ENCODE measurements around the gene SPIN2A. TPM values are rescaled to one million over a fixed set of nuclear protein-coding genes. Genes with fewer than 3 reads are reported as not detected.
"Not testable (repeated sequence)": the region's sequence is repeated elsewhere in the genome, so short reads cannot be mapped to it uniquely, and the experiment has no call there.

SPIN2A gene
- total RNA-seq, 2 experiments from 2014 or later = 0.30 to 0.41 TPM

GRCh38 chrX:57121162-57121755 lies 15.9 kb downstream of the SPIN2A start, which contains the start of gene SPIN2B:
Gene SPIN2B, minus strand, starts transcription at chrX:57121548.
- Mint-ChIP-seq H3K9me3 (no peaks in the 10 kb centered on the region), H3K4me1 (peaks cover 4% of the 10 kb centered on the region), H3K27me3 (no peaks in the 10 kb centered on the region), H3K4me3 (peak within 1 kb of the TSS; percentile 87), H3K36me3 (peaks cover 6% of the 10 kb centered on the region), H3K27ac (peak within 1 kb of the TSS; percentile 88)
- peak; percentile 85 for DNase-seq

- H3K9me3 Mint-ChIP-seq, DNase-seq, H3K4me1 Mint-ChIP-seq, H3K36me3 Mint-ChIP-seq, H3K27me3 Mint-ChIP-seq: not testable (repeated sequence)
- H3K4me3 Mint-ChIP-seq = peak overlapping the region; percentile 87
- H3K27ac Mint-ChIP-seq = peak overlapping the region; percentile 88
Measured at GRCh38 chrX:57120619-57121161, 16.5 kb downstream of the SPIN2A start.

GRCh38 chrX:57119416-57119815 lies 17.8 kb downstream of the SPIN2A start:
- Mint-ChIP-seq H3K4me1 (peaks cover 4% of the 10 kb centered on the region), H3K36me3 (peaks cover 8% of the 10 kb centered on the region), H3K9me3 (no peaks in the 10 kb centered on the region), H3K4me3 (no peak overlapping the region), H3K27ac (no peak overlapping the region), H3K27me3 (no peaks in the 10 kb centered on the region)
- DNase-seq = no peak

- not testable (repeated sequence) for H3K9me3 Mint-ChIP-seq, H3K4me3 Mint-ChIP-seq, DNase-seq, H3K27me3 Mint-ChIP-seq, H3K27ac Mint-ChIP-seq, H3K4me1 Mint-ChIP-seq
- peaks cover 11% of the 10 kb centered on the region for H3K36me3 Mint-ChIP-seq
Measured at GRCh38 chrX:57117566-57117965, 19.6 kb downstream of the SPIN2A start.

GRCh38 chrX:57104921-57105398 lies 32.2 kb downstream of the SPIN2A start:
- no peak for DNase-seq
- H3K36me3 Mint-ChIP-seq = peaks cover 48% of the 10 kb centered on the region
- H3K9me3 Mint-ChIP-seq = peaks cover 5% of the 10 kb centered on the region
- H3K4me3 Mint-ChIP-seq = no peak overlapping the region
- no peaks in the 10 kb centered on the region for H3K4me1 Mint-ChIP-seq
- no peak overlapping the region for H3K27ac Mint-ChIP-seq
- no peaks in the 10 kb centered on the region for H3K27me3 Mint-ChIP-seq

GRCh38 chrX:57104406-57104805 lies 32.8 kb downstream of the SPIN2A start:
- peaks cover 49% of the 10 kb centered on the region for H3K36me3 Mint-ChIP-seq
- no peaks in the 10 kb centered on the region for H3K4me1 Mint-ChIP-seq
- no peak overlapping the region for H3K4me3 Mint-ChIP-seq
- H3K9me3 Mint-ChIP-seq = peaks cover 9% of the 10 kb centered on the region
- no peaks in the 10 kb centered on the region for H3K27me3 Mint-ChIP-seq
- H3K27ac Mint-ChIP-seq = no peak overlapping the region
- DNase-seq = no peak

GRCh38 chrX:57103489-57103888 lies 33.7 kb downstream of the SPIN2A start:
- Mint-ChIP-seq H3K27me3 (no peaks in the 10 kb centered on the region), H3K9me3 (peaks cover 17% of the 10 kb centered on the region), H3K4me1 (no peaks in the 10 kb centered on the region), H3K27ac (no peak overlapping the region), H3K4me3 (no peak overlapping the region), H3K36me3 (peaks cover 51% of the 10 kb centered on the region)
- DNase-seq = no peak

- H3K36me3 Mint-ChIP-seq = peaks cover 57% of the 10 kb centered on the region
- DNase-seq, H3K4me1 Mint-ChIP-seq, H3K27ac Mint-ChIP-seq, H3K27me3 Mint-ChIP-seq, H3K4me3 Mint-ChIP-seq: not testable (repeated sequence)
- H3K9me3 Mint-ChIP-seq = peaks cover 18% of the 10 kb centered on the region
Measured at GRCh38 chrX:57102918-57103317, 34.3 kb downstream of the SPIN2A start.

Other genes with a start within 250 kb of the SPIN2A start
- 1 to 10 TPM; 6.5 to 7.6 TPM for gene SPIN3, start 141.9 kb downstream of the SPIN2A start, total RNA-seq
- 1 to 10 TPM; 5.4 to 6.6 TPM for gene SPIN2B, start 15.8 kb downstream of the SPIN2A start, total RNA-seq
- 1 to 10 TPM; 1.5 to 1.9 TPM for gene FAAH2, start 149.3 kb upstream of the SPIN2A start, total RNA-seq

All from activated naive CD8-positive, alpha-beta T cell treated with anti-CD3 and anti-CD28 coated beads for 36 hours (primary cell).